Cortex of kidney (tissue), 1 donor: ENCODE results near the gene CBX6.

ENCODE experiments used
- DNase-seq: peaks from one replicate; lab custom pipeline; 2025; lab: John Stamatoyannopoulos, UW

CBX6 gene

GRCh38 chr22:38819387-38819940 lies 52.6 kb downstream of the CBX6 start:
- no peak for DNase-seq

GRCh38 chr22:38817196-38817595 lies 54.8 kb downstream of the CBX6 start:
- DNase-seq = no peak

- no peak for DNase-seq
Measured at GRCh38 chr22:38815842-38816241, 56.2 kb downstream of the CBX6 start.
